ENCODE measurements around the gene TLE6.
"Not testable (repeated sequence)": the region's sequence is repeated elsewhere in the genome, so short reads cannot be mapped to it uniquely, and the experiment has no call there.

Gene TLE6

DNA sequence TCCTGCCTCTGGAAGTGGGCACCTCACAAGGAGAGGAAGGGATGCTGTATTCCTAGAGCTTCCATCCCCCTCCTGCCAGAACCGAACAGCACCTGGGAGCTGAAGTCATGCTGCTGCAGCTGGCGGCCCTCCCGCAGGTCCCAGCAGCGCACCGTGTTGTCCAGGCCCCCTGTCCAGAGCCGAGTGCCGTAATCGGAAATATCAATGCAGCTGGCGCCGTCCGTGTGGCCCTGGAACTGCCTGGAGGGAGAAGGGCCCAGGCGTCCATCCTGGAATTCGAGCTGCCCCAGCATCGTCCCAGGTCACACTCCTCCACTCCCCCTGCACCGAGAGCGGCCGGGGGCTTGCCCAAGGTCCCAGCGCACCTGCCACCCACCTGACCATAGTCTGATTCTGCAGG, 28.0 kb downstream of the TLE6 start:
- no peak for DNase-seq

DNA sequence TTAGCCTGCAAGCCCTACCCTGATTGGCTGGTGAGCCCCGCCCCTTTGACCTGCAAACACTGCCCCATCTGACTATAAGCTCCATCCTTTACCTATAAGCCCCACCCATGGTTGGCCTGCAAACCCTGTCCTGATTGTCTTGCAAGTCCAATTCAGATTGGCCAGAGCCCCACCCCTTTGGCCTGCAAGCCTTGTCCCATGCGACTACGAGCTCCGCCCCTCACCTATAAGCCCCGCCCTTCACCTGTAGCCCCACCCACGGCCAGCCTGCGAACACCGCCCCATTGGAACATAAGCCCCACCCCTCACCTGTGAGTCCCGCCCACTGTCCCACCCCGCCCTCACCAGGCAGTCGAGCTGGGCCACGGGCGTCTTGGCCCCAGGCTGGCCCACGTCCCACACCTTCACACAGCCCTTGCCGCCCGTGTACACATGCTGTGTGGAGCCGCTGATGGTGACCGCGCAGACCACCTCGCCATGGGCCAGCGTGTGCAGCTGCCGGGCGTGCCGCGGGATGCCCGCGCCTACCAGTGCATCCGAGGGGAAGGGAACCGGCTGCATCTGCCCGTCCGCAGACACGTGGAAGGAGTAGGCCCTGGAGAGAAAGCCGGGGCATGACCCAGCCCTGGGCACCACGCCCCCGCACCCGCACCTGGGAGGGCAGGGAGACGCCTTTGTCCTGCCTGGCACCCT, 28.9 kb downstream of the TLE6 start:
- no peak for DNase-seq

DNA sequence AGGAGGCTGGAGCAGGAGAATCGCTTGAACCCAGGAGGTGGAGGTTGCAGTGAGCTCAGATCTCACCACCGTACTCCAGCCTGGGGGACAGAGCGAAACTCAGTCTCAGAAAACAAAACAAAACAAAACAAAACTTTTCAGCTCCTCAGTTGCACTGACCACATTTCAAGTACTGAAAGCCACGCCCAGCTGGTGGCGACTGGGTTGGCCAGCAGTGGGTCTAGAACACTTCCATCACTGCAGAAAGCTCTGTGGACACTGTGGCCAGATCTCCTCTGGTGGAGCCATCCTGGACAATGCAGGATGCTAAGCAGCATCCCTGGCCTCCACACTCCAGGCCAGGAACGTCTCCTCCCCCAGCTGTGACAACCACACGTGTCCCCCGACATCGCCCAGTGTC, 30.6 kb downstream of the TLE6 start:
- no peak for DNase-seq

DNA sequence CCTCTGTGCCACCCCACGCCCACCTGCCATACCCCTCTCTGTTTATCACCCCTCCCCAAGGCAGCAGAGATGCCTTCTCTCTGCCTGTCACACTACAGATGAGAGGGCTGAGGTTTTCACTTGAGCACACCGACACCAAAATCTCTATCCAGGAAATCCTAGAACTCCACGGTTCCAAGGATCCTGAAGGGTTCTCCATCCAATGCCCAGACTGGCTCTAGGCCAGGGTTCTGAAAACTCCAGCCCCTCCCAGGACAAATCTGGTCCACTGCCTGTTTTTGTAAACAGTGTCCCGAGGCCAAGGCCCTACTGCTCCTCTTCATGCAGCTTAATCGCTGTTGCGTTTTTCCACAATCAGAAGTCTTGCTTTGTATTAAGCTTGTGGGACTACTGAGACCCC, 31.6 kb downstream of the TLE6 start:
- DNase-seq = no peak

DNA sequence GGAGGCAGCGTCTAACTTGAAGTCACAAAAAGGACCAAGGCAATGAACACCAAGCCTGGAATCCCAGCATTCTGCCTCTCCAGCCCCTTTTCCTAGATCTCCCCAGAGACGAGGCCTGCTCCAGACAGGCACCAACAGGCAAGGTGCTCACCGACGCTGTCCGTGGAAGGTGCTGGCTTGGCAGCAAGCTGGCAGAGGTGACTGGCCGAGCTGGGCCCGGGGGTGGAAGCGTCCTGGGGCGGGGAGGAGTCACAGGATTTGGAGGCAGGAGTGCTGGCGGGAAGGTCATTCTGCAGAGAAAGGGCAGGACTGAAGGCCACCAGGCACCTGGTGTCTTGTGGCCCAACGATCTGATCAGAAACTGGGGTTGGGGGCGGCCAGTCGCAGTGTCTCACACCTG, 33.5 kb downstream of the TLE6 start:
- no peak for DNase-seq

DNA sequence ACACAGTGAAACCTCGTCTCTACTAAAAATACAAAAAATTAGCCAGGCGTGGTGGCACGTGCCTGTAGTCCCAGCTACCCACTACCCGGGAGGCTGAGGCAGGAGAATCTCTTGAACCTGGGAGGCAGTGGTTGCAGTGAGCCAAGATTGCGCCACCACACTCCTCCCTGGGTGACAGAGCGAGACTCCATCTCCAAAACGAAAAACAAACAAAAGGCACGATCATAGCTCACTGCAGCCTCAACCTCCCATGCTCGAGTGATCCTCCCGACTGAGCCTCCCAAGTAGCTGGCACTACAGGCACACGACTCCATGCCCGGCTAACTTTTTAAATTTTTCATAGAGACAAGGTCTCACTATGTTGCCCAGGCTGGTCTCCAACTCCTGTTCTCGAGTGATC, 34.7 kb downstream of the TLE6 start:
- DNase-seq = not testable (repeated sequence)

DNA sequence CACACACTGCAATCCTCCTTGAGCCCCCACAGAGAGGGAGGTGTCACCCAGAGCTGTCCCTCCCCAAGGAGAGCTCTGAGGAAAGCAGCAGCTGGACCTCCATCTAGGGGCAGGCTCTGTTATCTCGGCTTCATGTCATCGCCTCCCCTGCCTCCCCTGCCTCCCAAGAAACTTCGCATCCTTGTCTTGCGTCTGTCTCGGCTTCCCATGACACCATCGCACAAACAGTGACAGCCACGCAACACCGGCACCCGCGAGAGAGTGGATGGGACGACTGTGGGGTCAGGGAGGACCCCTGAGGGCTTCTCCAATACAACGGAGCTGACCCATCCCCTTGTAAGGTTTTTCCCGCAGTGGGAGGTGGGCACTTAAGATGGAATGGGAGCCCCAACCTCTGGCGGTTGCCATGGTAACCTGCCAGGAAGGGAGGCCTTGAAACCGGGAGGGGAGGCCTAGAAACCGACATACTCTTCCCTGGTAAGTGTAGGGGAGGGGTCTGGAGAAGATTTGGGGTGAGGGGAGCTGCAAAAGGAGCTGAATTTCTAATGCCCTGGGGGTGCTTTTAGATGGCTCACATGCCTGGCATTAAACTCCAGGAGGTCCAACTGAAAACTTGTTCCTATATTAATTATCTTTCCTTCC, 35.4 kb downstream of the TLE6 start:
- no peak for DNase-seq

DNA sequence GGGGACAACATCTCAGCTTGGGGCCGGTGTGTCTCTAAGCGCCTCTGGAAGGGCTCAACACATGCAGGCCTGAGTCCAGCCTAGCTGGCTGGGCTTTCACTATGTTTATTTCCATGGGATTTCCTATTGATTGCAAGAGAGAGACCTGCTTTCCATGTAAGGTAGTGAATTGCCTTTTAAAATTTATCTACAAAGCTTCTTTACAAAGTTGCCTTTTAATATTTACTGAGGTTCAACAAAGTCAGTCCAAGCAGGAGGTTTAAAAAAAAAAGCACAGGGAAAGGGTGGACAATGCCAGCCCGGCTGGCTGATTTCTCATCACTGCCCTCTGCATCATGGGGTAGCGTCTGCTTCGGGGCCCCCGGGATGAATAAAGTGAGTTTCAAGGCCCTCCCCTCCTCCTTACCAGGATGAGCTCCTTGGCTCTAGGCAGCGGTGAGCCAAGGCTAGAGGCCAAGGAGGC, 35.9 kb downstream of the TLE6 start:
- DNase-seq = no peak

DNA sequence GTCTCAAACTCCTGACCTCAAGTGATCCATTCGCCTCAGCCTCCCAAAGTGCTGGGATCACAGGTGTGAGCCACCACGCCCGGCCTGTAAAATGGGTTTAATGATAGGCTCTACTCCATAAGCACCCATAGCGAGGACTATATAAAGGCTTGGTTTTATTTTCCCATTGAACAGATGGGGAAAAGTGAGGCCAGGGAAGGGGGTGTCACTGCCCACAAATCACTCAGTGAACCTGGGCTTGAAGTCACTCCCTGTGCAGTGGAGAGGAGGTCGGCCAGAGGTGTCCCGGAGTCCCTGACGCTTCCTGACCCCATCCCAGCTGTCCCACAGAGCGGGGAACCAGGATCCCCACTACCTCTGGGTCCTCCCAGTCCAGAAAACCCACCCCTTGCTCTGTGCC, 36.8 kb downstream of the TLE6 start:
- DNase-seq = no peak

DNA sequence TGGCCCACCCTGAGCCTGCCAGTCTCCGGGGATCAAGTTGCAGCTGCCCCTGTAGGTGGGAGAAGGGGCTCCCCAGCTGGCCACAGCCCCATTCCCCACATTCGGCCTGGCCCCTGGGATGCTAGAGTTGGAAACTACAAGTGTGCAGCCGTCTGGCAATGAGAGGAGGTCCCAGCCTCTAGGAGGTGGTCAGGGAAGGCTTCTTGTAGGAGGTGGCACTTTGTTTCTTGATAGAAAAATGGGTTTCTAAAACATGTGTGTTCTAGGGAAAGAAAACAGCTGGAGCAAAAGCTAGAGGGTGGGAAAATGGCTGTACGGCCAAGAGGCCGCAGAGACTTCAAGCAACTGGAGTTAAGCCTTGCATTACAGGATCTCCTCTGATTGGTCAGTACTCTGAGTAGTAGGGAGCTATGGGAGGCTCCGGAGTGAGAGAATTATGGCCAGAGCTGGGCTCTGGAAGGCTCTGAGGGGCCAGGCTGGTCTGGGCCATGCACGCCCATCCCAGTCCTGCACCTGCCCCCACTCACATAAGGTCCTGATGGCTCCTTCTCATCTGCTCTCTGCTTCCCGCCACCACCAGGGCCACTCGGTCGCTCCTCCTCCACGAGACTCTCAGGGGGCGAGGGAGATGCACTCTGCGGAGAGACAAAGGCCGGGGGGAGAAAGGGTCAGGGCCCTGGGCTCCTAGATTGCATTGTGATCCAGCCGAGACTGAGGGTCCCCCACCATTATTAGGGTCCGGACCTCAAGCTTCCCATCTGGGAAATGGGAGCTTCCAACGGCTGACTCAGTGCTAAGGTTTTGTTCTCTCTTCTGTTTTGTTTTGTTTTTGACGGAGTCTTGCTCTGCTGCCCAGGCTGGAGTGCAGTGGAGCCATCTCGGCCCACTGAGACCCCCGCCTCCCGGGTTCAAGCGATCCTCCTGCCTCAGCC, 38.0 kb downstream of the TLE6 start:
- DNase-seq = no peak

DNA sequence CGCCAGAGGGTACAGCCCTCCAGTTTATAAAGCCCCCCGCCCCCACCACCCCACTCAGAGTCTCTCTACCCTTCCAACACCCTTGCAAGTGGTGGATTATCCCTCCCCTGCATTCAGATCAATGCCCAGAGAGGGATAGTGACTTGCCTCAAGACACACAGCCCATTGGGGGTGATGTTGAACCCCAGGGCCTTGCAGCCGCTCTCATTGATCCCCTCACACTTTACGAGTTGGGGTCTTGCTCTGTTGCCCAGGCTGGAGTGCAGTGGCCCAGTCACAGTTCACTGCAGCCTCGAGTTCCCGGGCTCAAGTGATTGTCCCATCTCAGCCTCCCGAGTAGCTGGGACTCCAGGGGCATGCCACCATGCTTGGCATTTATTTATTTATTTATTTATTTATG, 40.6 kb downstream of the TLE6 start:
- no peak for DNase-seq

DNA sequence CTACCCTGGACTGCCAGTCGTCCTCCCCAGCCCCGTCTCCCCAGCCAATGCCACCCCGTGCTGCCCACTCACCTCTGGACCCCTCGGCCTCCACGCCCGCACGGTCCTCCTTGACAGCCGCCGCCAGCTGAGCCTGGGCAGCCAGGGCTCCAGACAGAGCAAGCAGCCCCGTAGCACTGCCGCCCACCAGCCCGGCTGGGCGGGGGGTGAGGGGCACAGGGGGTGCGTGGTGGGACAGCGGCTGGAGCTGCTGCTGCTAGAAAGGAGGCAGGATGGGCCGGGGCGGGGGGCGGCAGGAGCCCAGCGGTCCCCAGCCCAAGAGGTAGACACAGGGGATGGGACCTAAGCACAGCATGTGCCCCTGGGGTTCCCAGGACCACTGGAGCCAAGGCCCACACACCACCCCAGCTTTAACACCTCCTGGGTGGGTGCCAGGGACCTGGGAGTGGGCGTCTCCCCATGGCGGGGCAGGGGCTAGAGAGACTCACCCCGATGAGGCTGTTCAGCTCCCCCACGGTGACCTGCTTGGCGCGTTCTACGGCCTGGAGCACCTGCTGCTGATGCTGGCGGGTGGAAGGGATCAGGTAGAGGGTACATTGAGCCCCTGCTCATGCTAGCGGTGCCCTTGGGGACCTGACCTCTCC, 42.0 kb downstream of the TLE6 start:
- DNase-seq = no peak

DNA sequence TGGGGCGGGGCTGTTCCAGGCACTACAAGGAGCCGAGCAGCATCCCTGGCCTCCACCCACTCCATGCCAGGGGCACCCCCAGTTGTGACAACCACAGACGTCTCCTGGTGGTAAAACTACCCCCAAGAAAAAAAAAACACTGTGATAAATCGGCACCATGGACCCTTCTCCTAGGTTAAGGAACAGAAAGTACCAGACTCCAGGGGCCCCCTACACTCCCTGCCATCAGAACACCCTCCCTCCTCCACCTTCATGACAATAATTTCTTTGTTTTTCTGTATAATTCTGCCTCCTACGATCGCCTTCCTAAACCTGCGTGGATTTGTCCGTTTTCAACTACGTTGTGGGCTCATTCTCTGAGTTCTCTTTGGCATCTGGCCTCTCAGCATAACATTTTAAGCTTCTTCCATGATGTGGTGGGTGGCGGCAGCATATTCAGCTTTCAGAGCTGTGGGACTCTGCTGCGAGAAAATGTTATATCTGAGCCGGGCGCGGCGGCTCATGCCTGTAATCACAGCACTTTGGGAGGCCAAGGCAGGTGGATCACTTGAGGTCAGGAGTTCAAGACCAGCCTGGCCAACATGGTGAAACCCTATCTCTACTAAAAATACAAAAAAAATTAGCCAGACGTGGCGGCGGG, 43.1 kb downstream of the TLE6 start:
- no peak for DNase-seq

DNA sequence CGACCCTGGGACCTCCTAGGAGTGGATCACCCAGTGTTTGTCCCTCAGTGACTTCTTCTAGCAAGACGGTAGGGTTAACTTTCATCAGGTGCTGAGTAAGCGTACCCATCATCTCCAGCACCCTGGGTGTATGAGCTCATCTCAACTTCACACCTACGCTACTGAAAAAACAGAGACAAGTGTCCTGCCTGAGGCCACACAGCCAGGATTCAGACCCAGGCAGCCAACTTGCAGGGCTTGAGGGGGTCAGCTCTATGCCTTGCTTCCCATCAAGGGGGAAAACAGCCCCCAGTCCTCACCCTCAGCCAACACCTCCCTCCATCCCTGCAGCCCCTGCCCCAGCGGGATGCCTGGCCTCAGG, 47.1 kb downstream of the TLE6 start:
- no peak for DNase-seq

DNA sequence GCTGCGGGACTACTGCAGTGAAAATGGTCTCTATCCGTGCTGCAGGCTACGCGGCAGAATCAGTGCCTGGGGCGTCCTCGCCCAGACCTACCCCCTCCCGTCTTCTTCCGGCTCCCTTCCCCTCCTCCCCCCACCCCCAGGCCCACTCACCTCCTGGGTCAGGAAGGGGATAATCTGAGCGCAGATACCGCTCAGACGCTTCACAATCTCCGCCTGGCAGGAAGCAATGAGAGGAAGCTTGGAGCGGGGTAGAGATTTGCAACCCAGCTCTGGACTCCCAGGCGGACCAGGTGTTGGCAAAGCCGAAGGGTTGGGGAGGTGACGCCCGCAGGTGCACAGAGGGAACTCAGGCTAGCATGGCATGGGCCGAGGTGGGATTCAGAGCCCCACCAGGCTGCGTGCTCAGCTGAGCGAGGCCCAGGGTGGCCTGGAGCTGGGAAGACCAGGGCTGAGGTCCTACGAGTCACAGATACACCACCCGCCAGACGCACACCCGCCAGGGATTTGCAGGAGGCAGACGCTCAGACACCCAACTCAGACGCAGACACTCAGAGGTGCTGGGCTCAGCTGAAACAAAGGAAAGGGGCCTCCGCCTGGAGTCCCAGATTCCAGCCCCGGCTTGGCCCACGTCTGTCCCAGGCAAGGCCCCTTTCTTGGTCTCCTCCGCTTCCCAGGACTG, 47.6 kb downstream of the TLE6 start:
- DNase-seq = no peak

DNA sequence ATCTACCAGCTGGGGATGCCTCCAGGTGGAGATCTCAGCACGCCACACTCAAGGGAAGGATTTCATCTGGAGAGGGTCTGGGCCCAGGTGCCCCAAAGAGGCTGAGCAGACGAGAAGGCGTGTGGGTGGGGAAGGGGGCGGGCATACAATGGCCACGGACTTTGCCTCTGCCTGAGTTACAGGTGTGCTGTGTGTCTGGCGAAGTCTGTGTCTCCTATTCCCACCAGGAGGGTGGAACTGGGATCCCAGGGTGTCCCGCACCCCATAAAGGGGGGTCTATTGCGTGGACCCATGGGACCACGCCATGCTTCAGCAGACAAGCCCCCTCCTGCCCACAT, 48.2 kb downstream of the TLE6 start:
- no peak for DNase-seq

DNA sequence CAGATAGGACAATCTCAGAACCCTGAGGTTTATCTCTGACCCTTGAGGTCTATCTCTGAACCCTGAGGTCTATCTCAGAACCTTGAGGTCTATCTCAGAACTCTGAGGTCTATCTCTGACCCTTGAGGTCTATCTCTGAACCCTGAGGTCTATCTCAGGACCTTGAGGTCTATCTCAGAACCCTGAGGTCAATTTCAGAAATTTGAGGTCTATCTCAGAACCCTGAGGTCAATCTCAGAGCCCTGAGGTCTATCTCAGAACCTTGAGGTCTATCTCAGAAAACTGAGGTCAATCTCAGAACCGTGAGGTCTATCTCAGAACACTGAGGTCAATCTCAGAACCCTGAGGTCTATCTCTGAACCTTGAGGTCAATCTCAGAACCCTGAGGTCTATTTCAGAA, 49.4 kb downstream of the TLE6 start:
- no peak for DNase-seq

DNA sequence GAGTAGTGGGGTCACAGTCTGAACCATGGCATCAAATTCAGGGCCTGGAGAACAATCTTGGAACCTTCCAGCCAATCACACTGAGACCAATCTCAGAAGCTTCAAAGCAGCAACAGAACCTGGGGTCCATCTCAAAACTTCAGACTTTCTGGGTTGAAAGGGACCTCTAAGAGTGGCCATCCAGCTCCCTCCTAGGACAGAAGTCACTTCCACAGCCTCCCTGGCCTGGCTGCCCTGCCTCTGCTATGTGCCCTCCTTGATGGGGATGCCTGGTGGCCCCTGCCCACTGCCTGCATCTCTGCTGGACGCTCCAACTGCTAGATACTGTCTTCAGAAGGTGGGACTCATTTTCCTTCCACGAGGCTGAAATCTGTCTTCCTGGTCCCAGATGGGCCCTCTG, 49.9 kb downstream of the TLE6 start:
- DNase-seq = no peak

DNA sequence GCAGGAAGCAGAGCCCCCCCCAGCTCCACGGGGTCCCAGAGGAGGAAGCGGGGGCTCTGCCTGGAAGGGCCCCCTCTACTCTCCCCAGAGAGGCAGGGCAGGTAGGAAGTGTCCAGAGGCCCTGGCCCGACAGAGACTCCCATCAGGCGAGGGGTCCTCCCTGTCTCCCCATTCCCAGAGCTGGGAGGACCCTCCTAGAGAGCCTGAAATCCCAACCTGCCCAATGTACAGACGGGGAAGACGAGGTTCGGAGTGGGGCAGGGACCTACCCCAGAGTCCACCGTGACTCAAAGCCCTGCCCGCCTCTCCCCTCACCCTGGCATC, 50.6 kb downstream of the TLE6 start:
- DNase-seq = no peak

DNA sequence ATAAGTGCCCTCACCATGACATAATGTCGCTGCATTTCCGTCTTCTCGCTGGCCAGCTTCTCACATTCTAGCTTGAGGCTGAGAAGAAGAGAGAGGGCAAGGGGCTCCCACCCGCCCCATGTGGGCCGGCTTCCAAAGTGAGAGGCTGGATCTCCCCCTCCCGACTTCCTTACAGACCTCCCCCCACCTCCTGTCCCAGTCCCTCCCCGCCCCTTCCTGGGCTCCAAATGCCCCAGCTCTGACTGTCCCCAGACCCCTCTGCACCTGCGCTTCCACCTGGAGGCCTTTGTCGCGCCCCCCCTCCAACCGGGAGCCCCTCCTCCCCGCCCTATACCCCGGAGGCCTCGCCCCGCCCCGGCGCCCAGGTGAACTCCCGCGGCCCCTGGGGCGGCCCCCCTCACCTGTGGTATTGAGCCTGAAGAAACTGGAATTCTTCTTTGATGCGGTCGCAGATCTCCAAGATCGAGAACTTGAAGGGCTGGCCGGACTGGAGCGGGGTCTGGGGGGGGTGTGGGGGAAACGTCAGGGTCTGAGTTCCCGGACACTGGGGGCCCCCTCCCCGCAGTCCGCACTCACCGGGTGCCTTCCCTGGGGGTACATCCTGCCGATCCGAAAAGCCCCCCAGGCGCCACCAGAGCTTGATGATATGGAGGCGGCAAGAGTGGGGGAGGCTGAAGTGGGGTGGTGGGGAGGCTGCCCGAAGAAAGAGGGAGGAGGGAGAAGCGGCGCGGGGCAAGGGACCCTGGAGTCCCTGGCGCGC, 51.1 kb downstream of the TLE6 start:
- DNase-seq = no peak

DNA sequence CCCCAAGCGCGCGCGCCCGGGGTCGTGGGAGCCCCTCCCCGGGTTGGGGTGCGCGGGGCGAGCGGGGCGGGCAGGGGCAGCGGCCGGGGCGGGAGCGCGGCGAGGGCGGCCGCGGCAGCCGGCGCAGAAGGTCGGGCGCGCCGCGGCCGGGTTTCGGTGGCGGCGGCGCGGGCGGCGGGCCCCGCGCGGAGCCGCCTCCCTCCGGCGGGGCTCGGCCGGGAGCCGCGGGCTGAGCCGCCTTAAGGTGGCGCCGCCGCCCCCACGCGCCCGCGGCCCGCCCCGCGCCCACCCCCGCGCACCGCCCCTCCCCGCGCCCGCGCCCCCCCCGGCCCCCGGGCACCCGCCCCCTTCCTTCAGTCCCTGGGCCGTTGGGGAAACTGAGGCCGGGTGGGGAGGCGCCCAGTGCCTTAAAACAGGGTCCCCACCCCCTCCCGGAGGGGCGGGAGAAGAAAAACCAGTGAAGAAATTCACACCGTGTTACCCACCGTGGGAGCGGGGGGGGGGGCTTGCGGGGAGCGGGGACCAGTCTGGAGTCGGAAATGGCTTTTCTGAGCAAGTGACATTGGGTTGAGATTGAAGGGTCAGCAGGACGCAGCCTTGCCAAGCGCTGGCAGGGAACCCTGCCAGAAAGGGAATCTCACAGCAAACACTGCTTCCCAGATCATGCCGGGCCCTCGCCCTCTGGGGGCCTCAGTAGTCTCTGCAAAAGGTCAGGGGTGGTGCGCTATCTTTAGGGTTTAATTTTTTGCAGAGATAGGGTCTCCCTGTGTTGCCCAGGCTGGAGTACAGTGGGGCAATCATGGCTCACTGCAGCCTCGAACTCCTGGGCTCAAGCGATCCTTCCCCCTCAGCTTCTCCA, 51.9 kb downstream of the TLE6 start, which contains the start of gene TLE2:
TLE2 (minus strand) TSS at position 216 of the 859 bp plus-strand sequence. CDS start 376 bp downstream, outside the sequence.
- DNase-seq = no peak
